B cell (primary cell): ENCODE measurements around the gene LDLRAD3.

Experiments
- CTCF ChIP-seq: fragments of 200-600 bp; IDR thresholded peaks from one replicate; pipeline ENCODE4 v1.8.0; 2022; ENCODE audit warnings: antibody characterized with exemption, mild to moderate bottlenecking
- EZH2 ChIP-seq: IDR thresholded peaks from 2 replicates; pipeline ENCODE4 v1.6.1; 2012; ENCODE audit warnings: borderline replicate concordance, low read depth, mild to moderate bottlenecking, moderate library complexity, low read length; ENCODE audit not compliant: insufficient read depth, poor library complexity, severe bottlenecking

GRCh38 chr11:36187622-36188021 is 243.8 kb downstream of the LDLRAD3 start:
- TF ChIP-seq CTCF (no peak), EZH2 (no peak)
